22Rv1 (cell line): ENCODE results near the gene PDP2.

ENCODE experiments used
- ZFX ChIP-seq: fragments of 450-650 bp; IDR thresholded peaks from 2 replicates; pipeline ENCODE4 v1.6.1; 2017; ENCODE audit warnings: antibody characterized with exemption, borderline replicate concordance
- TF ChIP-seq, protein P1 (sequence below): fragments of 450-650 bp; IDR thresholded peaks from 2 replicates; pipeline ENCODE4 v1.5.1; 2017; ENCODE audit warnings: mild to moderate bottlenecking

DNA sequence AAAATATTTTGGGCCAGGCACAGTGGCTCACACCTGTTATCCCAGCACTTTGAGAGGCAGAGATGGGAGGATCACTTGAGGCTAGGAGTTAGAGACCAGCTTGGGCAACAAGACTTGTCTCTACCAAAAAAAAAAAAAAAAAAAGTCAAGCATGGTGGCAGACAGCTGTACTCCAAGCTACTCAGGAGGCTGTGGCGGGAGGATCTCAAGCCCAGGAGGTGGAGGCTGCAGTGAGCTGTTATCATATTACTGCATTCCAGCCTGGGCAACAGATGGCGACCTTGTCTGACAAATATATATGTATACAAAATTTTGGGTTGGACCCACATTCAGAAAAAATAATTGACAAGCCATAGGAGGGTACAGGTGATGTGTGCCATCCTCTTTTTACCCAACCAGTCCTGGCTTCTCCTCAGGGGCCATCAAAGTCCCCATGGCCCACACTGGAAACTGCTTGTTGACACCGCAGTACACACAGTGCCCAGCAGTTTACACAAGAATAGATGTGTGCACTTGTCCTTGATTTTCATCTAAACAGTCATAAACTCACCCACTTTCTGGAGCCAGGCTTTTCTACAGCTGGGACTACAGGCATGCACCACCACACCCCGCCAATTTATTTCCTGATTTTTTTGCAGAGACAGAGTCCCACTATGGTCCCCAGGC, 56.7 kb downstream of the PDP2 start:
- TF ChIP-seq, protein P1, sequence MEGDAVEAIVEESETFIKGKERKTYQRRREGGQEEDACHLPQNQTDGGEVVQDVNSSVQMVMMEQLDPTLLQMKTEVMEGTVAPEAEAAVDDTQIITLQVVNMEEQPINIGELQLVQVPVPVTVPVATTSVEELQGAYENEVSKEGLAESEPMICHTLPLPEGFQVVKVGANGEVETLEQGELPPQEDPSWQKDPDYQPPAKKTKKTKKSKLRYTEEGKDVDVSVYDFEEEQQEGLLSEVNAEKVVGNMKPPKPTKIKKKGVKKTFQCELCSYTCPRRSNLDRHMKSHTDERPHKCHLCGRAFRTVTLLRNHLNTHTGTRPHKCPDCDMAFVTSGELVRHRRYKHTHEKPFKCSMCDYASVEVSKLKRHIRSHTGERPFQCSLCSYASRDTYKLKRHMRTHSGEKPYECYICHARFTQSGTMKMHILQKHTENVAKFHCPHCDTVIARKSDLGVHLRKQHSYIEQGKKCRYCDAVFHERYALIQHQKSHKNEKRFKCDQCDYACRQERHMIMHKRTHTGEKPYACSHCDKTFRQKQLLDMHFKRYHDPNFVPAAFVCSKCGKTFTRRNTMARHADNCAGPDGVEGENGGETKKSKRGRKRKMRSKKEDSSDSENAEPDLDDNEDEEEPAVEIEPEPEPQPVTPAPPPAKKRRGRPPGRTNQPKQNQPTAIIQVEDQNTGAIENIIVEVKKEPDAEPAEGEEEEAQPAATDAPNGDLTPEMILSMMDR, result no peak
- no peak for TF ChIP-seq ZFX
